HepG2 (cell line): ENCODE results near the gene ACOT6. TPM values are rescaled to one million over a fixed set of nuclear protein-coding genes. Genes with fewer than 3 reads are reported as not detected.

Experiments used
- ATAC-seq: fragments of 200-7000 bp; cut with Tn5 transposase; 3 replicates; pipeline ENCODE4 v1.9.1; 2020; ENCODE audit warnings: mild to moderate bottlenecking, moderate library complexity
- BruUV-seq: library from RNA; stranded (reverse); fragments of 400-500 nt; replicated peaks from 2 replicates; lab custom pipeline; 2021; lab: Mats Ljungman, UMichigan
- CTCF ChIA-PET: fragments of 300-600 bp; formaldehyde crosslinking; extraction: SDS; loops from one replicate; lab custom pipeline; 2021; ENCODE audit warnings: low total read pairs, inconsistent platforms, low intra/inter-chr PET ratio; lab: Yijun Ruan, JAX
- POLR2A ChIA-PET: fragments of 350-600 bp; sonication (Branson Sonifier 250); formaldehyde crosslinking; loops from one replicate; lab custom pipeline; 2020; ENCODE audit warnings: antibody characterized with exemption, inconsistent platforms; lab: Yijun Ruan, JAX
- DNase-seq: peaks from one replicate; pipeline ENCODE4 v3.0.0-alpha.2; 2015; ENCODE audit warnings: low spot score
- FAIRE-seq: peaks from 3 replicates; lab custom pipeline; 2011; peaks lifted over from hg19 to GRCh38; lab: Jason Lieb, UNC
- H2AFZ ChIP-seq: one replicate; pipeline ENCODE4 v1.6.1; 2011; ENCODE audit warnings: low read length, inconsistent platforms
- H3K27ac ChIP-seq: fragments of 300-600 bp; 3 replicates; pipeline ENCODE4 v1.8.0; 2011; ENCODE audit warnings: mixed run types, mild to moderate bottlenecking, mixed read lengths, low read length, inconsistent platforms; ENCODE audit not compliant: insufficient read depth; ENCODE audit errors: extremely low read length
- H3K27me3 ChIP-seq, 2 experiments: fragments of 200-600 bp in 1 of 2; 2 replicates in 1 of 2; 3 replicates in 1 of 2; pipeline versions ENCODE4 v1.6.0 to v1.8.0; 2011; ENCODE audit warnings: low read length in 2 of 2, mild to moderate bottlenecking in 2 of 2, moderate library complexity in 2 of 2, inconsistent platforms in 1 of 2; ENCODE audit not compliant: insufficient read depth in 2 of 2, control insufficient read depth in 1 of 2
- H3K36me3 ChIP-seq, 2 experiments: fragments of 200-600 bp in 1 of 2; replicated peaks in 1 of 2; 2 replicates in 1 of 2; 3 replicates in 1 of 2; pipeline versions ENCODE4 v1.5.1 to v1.8.0; 2011; ENCODE audit warnings: low read length in 2 of 2, inconsistent platforms in 1 of 2; ENCODE audit not compliant: insufficient read depth in 2 of 2, control insufficient read depth in 1 of 2
- H3K4me1 ChIP-seq: 2 replicates; pipeline ENCODE4 v1.5.1; 2012; ENCODE audit warnings: low read length, inconsistent platforms; ENCODE audit not compliant: insufficient read depth
- H3K4me2 ChIP-seq: 2 replicates; pipeline ENCODE4 v1.6.0; 2011; ENCODE audit warnings: low read depth, low read length, inconsistent platforms
- H3K4me3 ChIP-seq, 3 experiments: fragments of 200-600 bp in 1 of 3; sonication (generic), shearing (Covaris generic) in 1 of 3; replicated peaks in 1 of 3; 2 replicates each; pipeline ENCODE4 v1.5.1; 2011 to 2016; ENCODE audit warnings: low read length in 3 of 3, inconsistent platforms in 2 of 3, low read depth in 2 of 3, mild to moderate bottlenecking in 2 of 3, control low read depth in 1 of 3, mixed read lengths in 1 of 3; ENCODE audit not compliant: insufficient read depth in 1 of 3
- H3K79me2 ChIP-seq: one replicate; pipeline ENCODE4 v1.6.1; 2011; ENCODE audit warnings: low read length, inconsistent platforms; ENCODE audit not compliant: insufficient read depth
- H3K9ac ChIP-seq: 2 replicates; pipeline ENCODE4 v1.6.0; 2011; ENCODE audit warnings: mild to moderate bottlenecking, low read depth, low read length, inconsistent platforms; ENCODE audit not compliant: insufficient read depth
- H3K9me3 ChIP-seq: 2 replicates; pipeline ENCODE4 v1.5.1; 2012; ENCODE audit warnings: mild to moderate bottlenecking, low read length
- H4K20me1 ChIP-seq: 2 replicates; pipeline ENCODE4 v1.6.0; 2011; ENCODE audit warnings: inconsistent platforms, mild to moderate bottlenecking, low read length, moderate library complexity; ENCODE audit not compliant: insufficient read depth
- ELF1 ChIP-seq: sonication (generic); formaldehyde crosslinking; IDR thresholded peaks from 2 replicates; pipeline ENCODE4 v1.4.0; 2020; ENCODE audit warnings: missing genetic modification reagents
- FOSL2 ChIP-seq: sonication (generic); formaldehyde crosslinking; IDR thresholded peaks from 2 replicates; pipeline ENCODE4 v1.4.0; 2020; ENCODE audit warnings: missing genetic modification reagents
- MTA1 ChIP-seq: sonication (generic); formaldehyde crosslinking; IDR thresholded peaks from 2 replicates; pipeline ENCODE4 v1.4.0; 2020; ENCODE audit warnings: missing genetic modification reagents, mild to moderate bottlenecking, borderline replicate concordance
- NFRKB ChIP-seq: fragments of 450-650 bp; IDR thresholded peaks from 2 replicates; pipeline ENCODE4 v1.6.1; 2017
- PHF8 ChIP-seq: sonication (generic); formaldehyde crosslinking; IDR thresholded peaks from 2 replicates; pipeline ENCODE4 v1.5.0; 2020; ENCODE audit warnings: missing genetic modification reagents
- RFXANK ChIP-seq: IDR thresholded peaks from 2 replicates; pipeline ENCODE4 v1.6.1; 2016
- WIZ ChIP-seq: sonication (generic); formaldehyde crosslinking; IDR thresholded peaks from 2 replicates; pipeline ENCODE4 v1.5.1; 2020; ENCODE audit warnings: mild to moderate bottlenecking, missing genetic modification reagents
- ZNF121 ChIP-seq: sonication (generic); formaldehyde crosslinking; IDR thresholded peaks from 2 replicates; pipeline ENCODE4 v1.5.0; 2020; ENCODE audit warnings: mild to moderate bottlenecking, missing genetic modification reagents
- ZNF235 ChIP-seq: sonication (generic); formaldehyde crosslinking; IDR thresholded peaks from 2 replicates; pipeline ENCODE4 v1.8.1; 2023; ENCODE audit warnings: mild to moderate bottlenecking, missing genetic modification reagents, borderline replicate concordance
- ZNF773 ChIP-seq: sonication (generic); formaldehyde crosslinking; IDR thresholded peaks from 2 replicates; pipeline ENCODE4 v1.4.0; 2020; ENCODE audit warnings: missing genetic modification reagents, borderline replicate concordance
- WGBS: methylation state at CpG from one replicate; pipeline ENCODE4 v1.1.6; 2017; ENCODE audit warnings: low lambda C conversion rate; 5-methylcytosine and 5-hydroxymethylcytosine counted together
- in situ Hi-C: cut with HindIII; loops from 2 replicates; pipeline ENCODE4 v1.10.0; 2017; ENCODE audit warnings: low pct_unique_long_range_greater_than_20kb; ENCODE audit not compliant: extremely low pct_ligation_motif_present
- intact Hi-C: fragments of 100-400 bp; cut with micrococcal nuclease; formaldehyde crosslinking; loops from one replicate; pipeline ENCODE4 v1.10.0; 2022; ENCODE audit not compliant: unreplicated experiment
- polyA plus RNA-seq, 8 experiments: library from polyadenylated mRNA; depleted of rRNA in 3 of 8; stranded (reverse) in 7 of 8; unstranded in 1 of 8; fragments of >200 nt; fragmentation: Illumina TruSeq in 4 of 8; extraction: Trizol in 4 of 8; gene quantifications; 2 replicates each; pipeline versions ENCODE4 v1.2.1 to v1.2.3, GENCODE V29; 2011 to 2016; ENCODE audit warnings: low read depth in 4 of 8, missing spikeins in 1 of 8, mixed read lengths in 1 of 8; ENCODE audit not compliant: insufficient read depth in 1 of 8
- total RNA-seq, 5 experiments: library from RNA; depleted of rRNA; stranded (reverse); fragments of >200 nt; fragmentation: Illumina TruSeq; extraction: Trizol; gene quantifications; 2 replicates each; pipeline ENCODE4 v1.2.3, GENCODE V29; 2016; ENCODE audit warnings: low read depth in 1 of 5
- TF ChIP-seq, protein P1 (sequence below): sonication (generic); formaldehyde crosslinking; IDR thresholded peaks from 2 replicates; pipeline ENCODE4 v1.4.0; 2020; ENCODE audit warnings: missing genetic modification reagents, borderline replicate concordance
- TF ChIP-seq, protein P2 (sequence below): sonication (generic); formaldehyde crosslinking; IDR thresholded peaks from 2 replicates; pipeline ENCODE4 v1.8.0; 2022; ENCODE audit warnings: mild to moderate bottlenecking, missing genetic modification reagents

The ACOT6 gene
- total and polyA plus RNA-seq, 2 of the 13 experiments (the other 11 are each of a cell fraction or from before 2014, with no cell fraction given): 0.15 to 0.27 TPM

DNA sequence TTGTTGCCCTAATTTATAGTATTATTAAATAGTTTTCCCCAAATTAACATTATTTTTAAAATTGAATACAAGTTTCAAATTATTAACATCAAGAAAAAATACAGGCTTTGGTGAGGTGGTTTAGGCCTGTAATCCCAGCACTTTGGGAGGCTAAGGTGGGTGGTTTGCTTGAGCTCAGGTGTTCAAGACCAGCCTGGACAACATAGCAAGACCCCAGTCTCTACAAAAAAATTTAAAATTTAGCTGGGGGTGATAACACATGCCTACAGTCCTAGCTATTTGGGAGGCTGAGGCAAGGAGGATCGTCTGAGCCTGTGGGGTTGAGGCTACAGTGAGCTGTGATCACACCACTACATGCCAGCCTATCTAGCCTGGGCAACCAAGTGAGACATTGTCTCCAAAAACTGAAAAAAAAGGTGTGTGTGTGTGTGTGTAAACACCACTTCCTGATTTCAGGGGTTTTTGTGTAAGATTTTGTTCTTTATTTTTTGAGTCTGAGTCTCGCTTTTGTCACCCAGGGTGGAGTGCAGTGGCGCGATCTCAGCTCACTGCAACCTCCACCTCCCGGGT is 28.6 kb downstream of the ACOT6 start:
- H3K27ac ChIP-seq: no peak overlapping the region
- H3K9ac ChIP-seq: no peak overlapping the region
- no peak overlapping the region for H2AFZ ChIP-seq
- TF ChIP-seq RFXANK (CRISPR knock-in tag): no peak
- TF ChIP-seq ZNF121 (CRISPR knock-in tag): peak; percentile 63
- intact Hi-C loops: no loop called here
- H3K4me3 ChIP-seq: no peak overlapping the region
- H3K9me3 ChIP-seq: no peaks in the 10 kb centered on the region
- DNase-seq (no peak), FAIRE-seq (no peak), ATAC-seq (no peak)
- ChIA-PET CTCF (no interaction called here), POLR2A (no interaction called here)
- H3K4me2 ChIP-seq: no peak overlapping the region
- H3K36me3 ChIP-seq: no peaks in the 10 kb centered on the region
- H3K4me1 ChIP-seq: peaks cover 46% of the 10 kb centered on the region
- WGBS: 74% methylated on average over 5 of the region's 5 CpGs
- H3K79me2 ChIP-seq: no peaks in the 10 kb centered on the region
- no peaks in the 10 kb centered on the region for H4K20me1 ChIP-seq
- BruUV-seq: no TSS peak
- in situ Hi-C loops: no loop called here
- H3K27me3 ChIP-seq: no peaks in the 10 kb centered on the region

DNA sequence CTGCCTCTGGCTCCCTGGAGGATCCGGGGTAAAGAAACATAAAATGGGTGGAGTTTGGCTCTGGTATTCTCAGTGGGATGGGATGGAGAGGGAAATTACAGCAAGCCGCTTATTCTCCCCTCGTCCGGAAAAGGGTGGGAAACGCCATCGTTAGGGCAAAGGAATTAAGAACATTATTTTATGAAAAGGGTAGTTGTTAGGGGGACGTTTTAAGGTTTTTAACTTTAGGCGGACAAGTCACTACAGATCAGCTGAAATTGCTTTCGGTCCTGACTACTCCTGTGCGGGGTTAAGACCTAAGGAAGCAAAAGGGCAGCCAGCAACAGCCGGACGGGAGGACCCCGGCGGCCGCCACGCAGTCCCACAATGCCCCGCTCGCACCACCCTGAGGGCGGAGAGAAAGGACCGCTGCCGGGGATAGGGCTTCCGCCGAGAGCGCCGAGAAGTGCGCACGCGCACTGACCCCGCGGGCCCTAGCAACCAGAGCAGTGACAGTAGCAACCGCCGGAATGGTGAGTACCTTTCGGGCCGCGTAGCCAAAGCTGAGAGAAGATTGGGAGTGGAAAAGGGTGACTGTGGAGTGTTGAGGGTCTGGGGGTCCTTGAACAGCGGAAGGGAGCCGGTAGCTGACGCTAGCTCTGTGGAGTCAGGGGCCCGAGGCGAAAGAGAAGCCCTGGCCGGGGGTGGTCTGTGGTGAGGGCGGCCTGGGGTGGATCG is 32.4 kb downstream of the ACOT6 start, which contains the start of gene DNAL1:
Gene DNAL1, plus strand, starts transcription at position 456 of the 717 bp plus-strand sequence. Its CDS starts 54 bp downstream, at position 510.
- Histone ChIP-seq H3K4me1 (peaks cover 22% of the 10 kb centered on the region), H3K9ac (peak within 1 kb of the TSS; percentile 69), H3K4me2 (peak within 1 kb of the TSS; percentile 95), H4K20me1 (no peaks in the 10 kb centered on the region), H3K4me3 (peak within 1 kb of the TSS; percentile 85 to 94 (median 85)), H3K36me3 (no peaks in the 10 kb centered on the region), H3K27ac (peak within 1 kb of the TSS; percentile 68), H3K9me3 (no peaks in the 10 kb centered on the region), H3K27me3 (no peaks in the 10 kb centered on the region), H2AFZ (peak within 1 kb of the TSS; percentile 79), H3K79me2 (no peaks in the 10 kb centered on the region)
- intact Hi-C loops: no loop called here
- WGBS: 1% methylated on average over 25 of the region's 43 CpGs
- in situ Hi-C loops: no loop called here
- DNase-seq (peak; percentile 82), ATAC-seq (peak; percentile 100), FAIRE-seq (peak; percentile 56)
- CTCF ChIA-PET: no interaction called here
- POLR2A ChIA-PET: interaction anchor here (0.8 to 1.8 kb wide), 2 partner anchors 19 to 32 kb away, joined by 3 to 5 read pairs; no protein-coding TSS in a partner anchor
- no TSS peak for BruUV-seq
- TF ChIP-seq, protein P1, sequence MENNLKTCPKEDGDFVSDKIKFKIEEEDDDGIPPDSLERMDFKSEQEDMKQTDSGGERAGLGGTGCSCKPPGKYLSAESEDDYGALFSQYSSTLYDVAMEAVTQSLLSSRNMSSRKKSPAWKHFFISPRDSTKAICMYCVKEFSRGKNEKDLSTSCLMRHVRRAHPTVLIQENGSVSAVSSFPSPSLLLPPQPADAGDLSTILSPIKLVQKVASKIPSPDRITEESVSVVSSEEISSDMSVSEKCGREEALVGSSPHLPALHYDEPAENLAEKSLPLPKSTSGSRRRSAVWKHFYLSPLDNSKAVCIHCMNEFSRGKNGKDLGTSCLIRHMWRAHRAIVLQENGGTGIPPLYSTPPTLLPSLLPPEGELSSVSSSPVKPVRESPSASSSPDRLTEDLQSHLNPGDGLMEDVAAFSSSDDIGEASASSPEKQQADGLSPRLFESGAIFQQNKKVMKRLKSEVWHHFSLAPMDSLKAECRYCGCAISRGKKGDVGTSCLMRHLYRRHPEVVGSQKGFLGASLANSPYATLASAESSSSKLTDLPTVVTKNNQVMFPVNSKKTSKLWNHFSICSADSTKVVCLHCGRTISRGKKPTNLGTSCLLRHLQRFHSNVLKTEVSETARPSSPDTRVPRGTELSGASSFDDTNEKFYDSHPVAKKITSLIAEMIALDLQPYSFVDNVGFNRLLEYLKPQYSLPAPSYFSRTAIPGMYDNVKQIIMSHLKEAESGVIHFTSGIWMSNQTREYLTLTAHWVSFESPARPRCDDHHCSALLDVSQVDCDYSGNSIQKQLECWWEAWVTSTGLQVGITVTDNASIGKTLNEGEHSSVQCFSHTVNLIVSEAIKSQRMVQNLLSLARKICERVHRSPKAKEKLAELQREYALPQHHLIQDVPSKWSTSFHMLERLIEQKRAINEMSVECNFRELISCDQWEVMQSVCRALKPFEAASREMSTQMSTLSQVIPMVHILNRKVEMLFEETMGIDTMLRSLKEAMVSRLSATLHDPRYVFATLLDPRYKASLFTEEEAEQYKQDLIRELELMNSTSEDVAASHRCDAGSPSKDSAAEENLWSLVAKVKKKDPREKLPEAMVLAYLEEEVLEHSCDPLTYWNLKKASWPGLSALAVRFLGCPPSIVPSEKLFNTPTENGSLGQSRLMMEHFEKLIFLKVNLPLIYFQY (CRISPR knock-in tag): no peak
- TF ChIP-seq, protein P2, sequence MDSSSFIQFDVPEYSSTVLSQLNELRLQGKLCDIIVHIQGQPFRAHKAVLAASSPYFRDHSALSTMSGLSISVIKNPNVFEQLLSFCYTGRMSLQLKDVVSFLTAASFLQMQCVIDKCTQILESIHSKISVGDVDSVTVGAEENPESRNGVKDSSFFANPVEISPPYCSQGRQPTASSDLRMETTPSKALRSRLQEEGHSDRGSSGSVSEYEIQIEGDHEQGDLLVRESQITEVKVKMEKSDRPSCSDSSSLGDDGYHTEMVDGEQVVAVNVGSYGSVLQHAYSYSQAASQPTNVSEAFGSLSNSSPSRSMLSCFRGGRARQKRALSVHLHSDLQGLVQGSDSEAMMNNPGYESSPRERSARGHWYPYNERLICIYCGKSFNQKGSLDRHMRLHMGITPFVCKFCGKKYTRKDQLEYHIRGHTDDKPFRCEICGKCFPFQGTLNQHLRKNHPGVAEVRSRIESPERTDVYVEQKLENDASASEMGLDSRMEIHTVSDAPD: no peak
- no peak for TF ChIP-seq WIZ (CRISPR knock-in tag)
- TF ChIP-seq MTA1: no peak
- no peak for TF ChIP-seq NFRKB
- no peak for TF ChIP-seq ZNF773
- TF ChIP-seq ELF1 (CRISPR knock-in tag): peak; percentile 63; the same call in 1 of the 2 replicates
- TF ChIP-seq ZNF235 (CRISPR knock-in tag): no peak
- TF ChIP-seq FOSL2: 0 out of 2 replicates have a peak, but pooled peaks have one; percentile 7
- peak; percentile 64 for TF ChIP-seq PHF8 (CRISPR knock-in tag)
